WTC11 (cell line): ENCODE data around the gene NAV2. TPM values are rescaled to one million over a fixed set of nuclear protein-coding genes. Genes with fewer than 3 reads are reported as not detected.

ENCODE experiments used
- ATAC-seq: fragments of 200-7000 bp; cut with Tn5 transposase; 2 replicates; pipeline ENCODE4 v1.10.0; 2021; ENCODE audit warnings: mild to moderate bottlenecking, moderate library complexity
- CTCF ChIA-PET: fragments of 300-600 bp; sonication (Branson Sonifier 250); formaldehyde crosslinking; loops from one replicate; lab custom pipeline; 2021; ENCODE audit warnings: antibody characterized with exemption; lab: Charles Lee
- POLR2A ChIA-PET: fragments of 350-600 bp; sonication (Branson Sonifier 250); formaldehyde crosslinking; loops from one replicate; lab custom pipeline; 2021; ENCODE audit warnings: antibody characterized with exemption; lab: Charles Lee
- DNase-seq: peaks from one replicate; pipeline ENCODE4 v3.0.0; 2021; ENCODE audit warnings: low spot score
- H3K27ac Mint-ChIP-seq: 2 replicates; pipeline ENCODE4 v1.8.0; 2021; ENCODE audit warnings: mixed read lengths
- H3K27me3 Mint-ChIP-seq: 2 replicates; pipeline ENCODE4 v1.8.0; 2021; ENCODE audit warnings: low read depth, mild to moderate bottlenecking, moderate library complexity, mixed read lengths
- H3K36me3 Mint-ChIP-seq: 2 replicates; pipeline ENCODE4 v1.8.0; 2021; ENCODE audit warnings: mixed read lengths
- H3K4me1 Mint-ChIP-seq: 2 replicates; pipeline ENCODE4 v1.8.0; 2022; ENCODE audit warnings: mixed read lengths
- H3K4me3 Mint-ChIP-seq: 2 replicates; pipeline ENCODE4 v1.8.0; 2021; ENCODE audit warnings: mild to moderate bottlenecking, moderate library complexity, mixed read lengths
- H3K9me3 Mint-ChIP-seq: 2 replicates; pipeline ENCODE4 v1.8.0; 2021; ENCODE audit warnings: mixed read lengths
- AFF4 ChIP-seq: sonication (generic); formaldehyde crosslinking; IDR thresholded peaks from 2 replicates; pipeline ENCODE4 v1.8.1; 2023; ENCODE audit warnings: mild to moderate bottlenecking, missing genetic modification reagents, borderline replicate concordance
- CBFB ChIP-seq: sonication (generic); formaldehyde crosslinking; IDR thresholded peaks from 2 replicates; pipeline ENCODE4 v1.8.1; 2022; ENCODE audit warnings: mild to moderate bottlenecking, low read depth, missing genetic modification reagents
- CTCF ChIP-seq: fragments of 200-600 bp; IDR thresholded peaks from 2 replicates; pipeline ENCODE4 v1.8.0; 2022; ENCODE audit warnings: antibody characterized with exemption
- ERG ChIP-seq: fragments of 250-450 bp; sonication (Bioruptor Pico); IDR thresholded peaks from 2 replicates; pipeline ENCODE4 v1.8.0; 2021; ENCODE audit warnings: mild to moderate bottlenecking
- GABPB1 ChIP-seq: sonication (generic); formaldehyde crosslinking; IDR thresholded peaks from 2 replicates; pipeline ENCODE4 v1.8.1; 2023; ENCODE audit warnings: mild to moderate bottlenecking, missing genetic modification reagents
- HMGA2 ChIP-seq: fragments of 250-450 bp; sonication (Bioruptor Pico); IDR thresholded peaks from 2 replicates; pipeline ENCODE4 v1.4.0; 2021; ENCODE audit warnings: mild to moderate bottlenecking, moderate library complexity
- JUN ChIP-seq: sonication (generic); formaldehyde crosslinking; IDR thresholded peaks from 2 replicates; pipeline ENCODE4 v1.8.0; 2023; ENCODE audit warnings: mild to moderate bottlenecking, missing genetic modification reagents
- MXD4 ChIP-seq: fragments of 250-450 bp; sonication (Bioruptor Pico); IDR thresholded peaks from 2 replicates; pipeline ENCODE4 v1.8.0; 2021; ENCODE audit warnings: mild to moderate bottlenecking, moderate library complexity, borderline replicate concordance
- NFYB ChIP-seq: sonication (generic); formaldehyde crosslinking; conservative IDR thresholded peaks from 2 replicates; pipeline ENCODE4 v1.8.0; 2022; ENCODE audit warnings: low read depth, missing genetic modification reagents
- NR3C1 ChIP-seq: sonication (generic); formaldehyde crosslinking; conservative IDR thresholded peaks from 2 replicates; pipeline ENCODE4 v1.8.1; 2023; ENCODE audit warnings: low read depth, mild to moderate bottlenecking, missing genetic modification reagents
- SMAD3 ChIP-seq: sonication (generic); formaldehyde crosslinking; IDR thresholded peaks from 2 replicates; pipeline ENCODE4 v1.8.0; 2022; ENCODE audit warnings: missing genetic modification reagents, mild to moderate bottlenecking, borderline replicate concordance
- SOX15 ChIP-seq: fragments of 250-450 bp; sonication (Bioruptor Pico); IDR thresholded peaks from 2 replicates; pipeline ENCODE4 v1.9.0; 2021; ENCODE audit warnings: mild to moderate bottlenecking
- TCF7 ChIP-seq: sonication (generic); formaldehyde crosslinking; IDR thresholded peaks from 2 replicates; pipeline ENCODE4 v1.8.0; 2022; ENCODE audit warnings: mild to moderate bottlenecking, low read depth, missing genetic modification reagents, moderate library complexity
- TEAD1 ChIP-seq: sonication (generic); formaldehyde crosslinking; IDR thresholded peaks from 2 replicates; pipeline ENCODE4 v1.8.0; 2022; ENCODE audit warnings: mild to moderate bottlenecking, missing genetic modification reagents
- ZBTB21 ChIP-seq: sonication (generic); formaldehyde crosslinking; IDR thresholded peaks from 2 replicates; pipeline ENCODE4 v1.8.1; 2023; ENCODE audit warnings: mild to moderate bottlenecking, missing genetic modification reagents, borderline replicate concordance
- ZNF317 ChIP-seq: sonication (generic); formaldehyde crosslinking; IDR thresholded peaks from 2 replicates; pipeline ENCODE4 v1.8.1; 2023; ENCODE audit warnings: low read depth, mild to moderate bottlenecking, moderate library complexity, missing genetic modification reagents, borderline replicate concordance
- total RNA-seq: library from RNA; stranded (reverse); gene quantifications from 3 replicates; pipeline ENCODE4 v1.2.3, GENCODE V29; 2021
- TF ChIP-seq, protein P1 (sequence below): sonication (generic); formaldehyde crosslinking; conservative IDR thresholded peaks from 2 replicates; pipeline ENCODE4 v1.8.1; 2023; ENCODE audit warnings: mild to moderate bottlenecking, low read depth, missing genetic modification reagents, moderate library complexity
- TF ChIP-seq, protein P2 (sequence below): sonication (generic); formaldehyde crosslinking; IDR thresholded peaks from 2 replicates; pipeline ENCODE4 v1.8.1; 2023; ENCODE audit warnings: mild to moderate bottlenecking, missing genetic modification reagents
- TF ChIP-seq, protein P3 (sequence below): sonication (generic); formaldehyde crosslinking; IDR thresholded peaks from 2 replicates; pipeline ENCODE4 v1.8.1; 2022; ENCODE audit warnings: low read depth, missing genetic modification reagents, borderline replicate concordance
- TF ChIP-seq, protein P4 (sequence below): sonication (generic); formaldehyde crosslinking; IDR thresholded peaks from 2 replicates; pipeline ENCODE4 v1.8.0; 2023; ENCODE audit warnings: missing genetic modification reagents
- TF ChIP-seq, protein P5 (sequence below): sonication (generic); formaldehyde crosslinking; IDR thresholded peaks from 2 replicates; pipeline ENCODE4 v1.8.1; 2022; ENCODE audit warnings: mild to moderate bottlenecking, missing genetic modification reagents, moderate library complexity, borderline replicate concordance

The NAV2 gene
- total RNA-seq, 1 experiment from 2014 or later, result 42.8 TPM

- TF ChIP-seq, protein P1, sequence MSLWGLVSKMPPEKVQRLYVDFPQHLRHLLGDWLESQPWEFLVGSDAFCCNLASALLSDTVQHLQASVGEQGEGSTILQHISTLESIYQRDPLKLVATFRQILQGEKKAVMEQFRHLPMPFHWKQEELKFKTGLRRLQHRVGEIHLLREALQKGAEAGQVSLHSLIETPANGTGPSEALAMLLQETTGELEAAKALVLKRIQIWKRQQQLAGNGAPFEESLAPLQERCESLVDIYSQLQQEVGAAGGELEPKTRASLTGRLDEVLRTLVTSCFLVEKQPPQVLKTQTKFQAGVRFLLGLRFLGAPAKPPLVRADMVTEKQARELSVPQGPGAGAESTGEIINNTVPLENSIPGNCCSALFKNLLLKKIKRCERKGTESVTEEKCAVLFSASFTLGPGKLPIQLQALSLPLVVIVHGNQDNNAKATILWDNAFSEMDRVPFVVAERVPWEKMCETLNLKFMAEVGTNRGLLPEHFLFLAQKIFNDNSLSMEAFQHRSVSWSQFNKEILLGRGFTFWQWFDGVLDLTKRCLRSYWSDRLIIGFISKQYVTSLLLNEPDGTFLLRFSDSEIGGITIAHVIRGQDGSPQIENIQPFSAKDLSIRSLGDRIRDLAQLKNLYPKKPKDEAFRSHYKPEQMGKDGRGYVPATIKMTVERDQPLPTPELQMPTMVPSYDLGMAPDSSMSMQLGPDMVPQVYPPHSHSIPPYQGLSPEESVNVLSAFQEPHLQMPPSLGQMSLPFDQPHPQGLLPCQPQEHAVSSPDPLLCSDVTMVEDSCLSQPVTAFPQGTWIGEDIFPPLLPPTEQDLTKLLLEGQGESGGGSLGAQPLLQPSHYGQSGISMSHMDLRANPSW (CRISPR knock-in tag), result no peak
- TF ChIP-seq ZBTB21 (CRISPR knock-in tag) (no peak), GABPB1 (no peak), SOX15 (no peak), NR3C1 (CRISPR knock-in tag) (no peak), TEAD1 (CRISPR knock-in tag) (no peak), NFYB (CRISPR knock-in tag) (no peak), CBFB (no peak), TCF7 (CRISPR knock-in tag) (no peak), SMAD3 (CRISPR knock-in tag) (no peak), AFF4 (CRISPR knock-in tag) (no peak), ZNF317 (CRISPR knock-in tag) (no peak)
- TF ChIP-seq, protein P2, sequence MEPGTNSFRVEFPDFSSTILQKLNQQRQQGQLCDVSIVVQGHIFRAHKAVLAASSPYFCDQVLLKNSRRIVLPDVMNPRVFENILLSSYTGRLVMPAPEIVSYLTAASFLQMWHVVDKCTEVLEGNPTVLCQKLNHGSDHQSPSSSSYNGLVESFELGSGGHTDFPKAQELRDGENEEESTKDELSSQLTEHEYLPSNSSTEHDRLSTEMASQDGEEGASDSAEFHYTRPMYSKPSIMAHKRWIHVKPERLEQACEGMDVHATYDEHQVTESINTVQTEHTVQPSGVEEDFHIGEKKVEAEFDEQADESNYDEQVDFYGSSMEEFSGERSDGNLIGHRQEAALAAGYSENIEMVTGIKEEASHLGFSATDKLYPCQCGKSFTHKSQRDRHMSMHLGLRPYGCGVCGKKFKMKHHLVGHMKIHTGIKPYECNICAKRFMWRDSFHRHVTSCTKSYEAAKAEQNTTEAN (CRISPR knock-in tag), result no peak
- TF ChIP-seq, protein P3, sequence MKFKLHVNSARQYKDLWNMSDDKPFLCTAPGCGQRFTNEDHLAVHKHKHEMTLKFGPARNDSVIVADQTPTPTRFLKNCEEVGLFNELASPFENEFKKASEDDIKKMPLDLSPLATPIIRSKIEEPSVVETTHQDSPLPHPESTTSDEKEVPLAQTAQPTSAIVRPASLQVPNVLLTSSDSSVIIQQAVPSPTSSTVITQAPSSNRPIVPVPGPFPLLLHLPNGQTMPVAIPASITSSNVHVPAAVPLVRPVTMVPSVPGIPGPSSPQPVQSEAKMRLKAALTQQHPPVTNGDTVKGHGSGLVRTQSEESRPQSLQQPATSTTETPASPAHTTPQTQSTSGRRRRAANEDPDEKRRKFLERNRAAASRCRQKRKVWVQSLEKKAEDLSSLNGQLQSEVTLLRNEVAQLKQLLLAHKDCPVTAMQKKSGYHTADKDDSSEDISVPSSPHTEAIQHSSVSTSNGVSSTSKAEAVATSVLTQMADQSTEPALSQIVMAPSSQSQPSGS (CRISPR knock-in tag), result no peak
- TF ChIP-seq, protein P4, sequence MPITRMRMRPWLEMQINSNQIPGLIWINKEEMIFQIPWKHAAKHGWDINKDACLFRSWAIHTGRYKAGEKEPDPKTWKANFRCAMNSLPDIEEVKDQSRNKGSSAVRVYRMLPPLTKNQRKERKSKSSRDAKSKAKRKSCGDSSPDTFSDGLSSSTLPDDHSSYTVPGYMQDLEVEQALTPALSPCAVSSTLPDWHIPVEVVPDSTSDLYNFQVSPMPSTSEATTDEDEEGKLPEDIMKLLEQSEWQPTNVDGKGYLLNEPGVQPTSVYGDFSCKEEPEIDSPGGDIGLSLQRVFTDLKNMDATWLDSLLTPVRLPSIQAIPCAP, result no peak
Observed at GRCh38 chr11:19843079-19843478, 130.4 kb downstream of the NAV2 start (continued).

GRCh38 chr11:19844012-19844411, 131.4 kb downstream of the NAV2 start:
- DNase-seq (no peak), ATAC-seq (no peak)
- Mint-ChIP-seq H3K27me3 (no peaks in the 10 kb centered on the region), H3K4me1 (peaks cover 33% of the 10 kb centered on the region), H3K4me3 (no peak overlapping the region), H3K36me3 (peaks cover 22% of the 10 kb centered on the region), H3K9me3 (no peaks in the 10 kb centered on the region), H3K27ac (no peak overlapping the region)
- ChIA-PET CTCF (interaction anchor here (0.6 kb wide), 1 partner anchor 89 kb away, joined by 5 read pairs; no protein-coding TSS in a partner anchor), POLR2A (interaction anchor here (0.6 kb wide), 1 partner anchor 28 kb away, joined by 3 read pairs; no protein-coding TSS in a partner anchor)
- TF ChIP-seq ERG (CRISPR knock-in tag) (no peak), CTCF (no peak), HMGA2 (CRISPR knock-in tag) (no peak), JUN (CRISPR knock-in tag) (no peak), MXD4 (CRISPR knock-in tag) (no peak)
- TF ChIP-seq, protein P5, sequence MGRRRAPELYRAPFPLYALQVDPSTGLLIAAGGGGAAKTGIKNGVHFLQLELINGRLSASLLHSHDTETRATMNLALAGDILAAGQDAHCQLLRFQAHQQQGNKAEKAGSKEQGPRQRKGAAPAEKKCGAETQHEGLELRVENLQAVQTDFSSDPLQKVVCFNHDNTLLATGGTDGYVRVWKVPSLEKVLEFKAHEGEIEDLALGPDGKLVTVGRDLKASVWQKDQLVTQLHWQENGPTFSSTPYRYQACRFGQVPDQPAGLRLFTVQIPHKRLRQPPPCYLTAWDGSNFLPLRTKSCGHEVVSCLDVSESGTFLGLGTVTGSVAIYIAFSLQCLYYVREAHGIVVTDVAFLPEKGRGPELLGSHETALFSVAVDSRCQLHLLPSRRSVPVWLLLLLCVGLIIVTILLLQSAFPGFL (CRISPR knock-in tag), result no peak
